Osteoblast (primary cell): ENCODE measurements around the gene WDR37. TPM values are rescaled to one million over a fixed set of nuclear protein-coding genes. Genes with fewer than 3 reads are reported as not detected.
A peak's percentile ranks its signal among the peaks of the same experiment; 100 is the strongest.

Source experiments
- DNase-seq: peaks from one replicate; pipeline ENCODE4 v3.0.0; 2011; ENCODE audit warnings: low spot score, mixed read lengths; ENCODE audit not compliant: insufficient read length; ENCODE audit errors: missing footprints
- H2AFZ ChIP-seq: 2 replicates; pipeline ENCODE4 v1.6.0; 2011; ENCODE audit warnings: mild to moderate bottlenecking, low read length
- H3K27ac ChIP-seq: 2 replicates; pipeline ENCODE4 v1.5.1; 2011; ENCODE audit warnings: mild to moderate bottlenecking, low read depth, low read length, moderate library complexity
- H3K27me3 ChIP-seq: 2 replicates; pipeline ENCODE4 v1.6.0; 2012; ENCODE audit warnings: mild to moderate bottlenecking, control low read depth, inconsistent platforms, low read length, moderate library complexity; ENCODE audit not compliant: insufficient read depth
- H3K36me3 ChIP-seq: 2 replicates; pipeline ENCODE4 v1.5.1; 2011; ENCODE audit warnings: mild to moderate bottlenecking, low read length, control low read depth, moderate library complexity; ENCODE audit not compliant: insufficient read depth
- H3K4me1 ChIP-seq: 2 replicates; pipeline ENCODE4 v1.5.1; 2011; ENCODE audit warnings: mild to moderate bottlenecking, low read length, control low read depth, moderate library complexity; ENCODE audit not compliant: insufficient read depth
- H3K4me2 ChIP-seq: 2 replicates; pipeline ENCODE4 v1.6.0; 2011; ENCODE audit warnings: mild to moderate bottlenecking, low read length; ENCODE audit not compliant: insufficient read depth
- H3K4me3 ChIP-seq: fragments of 200-600 bp; sonication (generic); 3 replicates; pipeline ENCODE4 v1.5.1; 2012; ENCODE audit warnings: mild to moderate bottlenecking, low read length, inconsistent platforms; ENCODE audit not compliant: insufficient read depth
- H3K79me2 ChIP-seq: 2 replicates; pipeline ENCODE4 v1.6.0; 2012; ENCODE audit warnings: mild to moderate bottlenecking, low read length, control low read depth, inconsistent platforms; ENCODE audit not compliant: insufficient read depth
- H3K9me3 ChIP-seq: 2 replicates; pipeline ENCODE4 v1.5.1; 2011; ENCODE audit warnings: low read depth, low read length, control low read depth
- H4K20me1 ChIP-seq: 2 replicates; pipeline ENCODE4 v1.6.0; 2012; ENCODE audit warnings: mild to moderate bottlenecking, low read length, control low read depth; ENCODE audit not compliant: insufficient read depth
- CTCF ChIP-seq: IDR thresholded peaks from 2 replicates; pipeline ENCODE4 v1.5.1; 2011; ENCODE audit warnings: mild to moderate bottlenecking, low read depth, low read length, moderate library complexity; ENCODE audit errors: extremely low read depth
- total RNA-seq: library from RNA; depleted of rRNA; stranded (reverse); fragments of >200 nt; gene quantifications from 2 replicates; pipeline ENCODE4 v1.2.3, GENCODE V29; 2012

Gene WDR37
- total RNA-seq, 1 donor = 18.8 TPM

GRCh38 chr10:1153805-1154351, 97.7 kb downstream of the WDR37 start:
- H3K9me3 ChIP-seq = no peaks in the 10 kb centered on the region
- H2AFZ ChIP-seq = no peak overlapping the region
- H3K4me3 ChIP-seq = no peak overlapping the region
- H3K4me2 ChIP-seq = no peak overlapping the region
- no peak for DNase-seq
- no peak for TF ChIP-seq CTCF
- H3K27ac ChIP-seq = no peak overlapping the region
- H3K27me3 ChIP-seq = no peaks in the 10 kb centered on the region
- no peaks in the 10 kb centered on the region for H4K20me1 ChIP-seq
- no peaks in the 10 kb centered on the region for H3K36me3 ChIP-seq
- H3K4me1 ChIP-seq = no peaks in the 10 kb centered on the region
- no peaks in the 10 kb centered on the region for H3K79me2 ChIP-seq

GRCh38 chr10:1154531-1155295, 98.5 kb downstream of the WDR37 start:
- Histone ChIP-seq H3K79me2 (no peaks in the 10 kb centered on the region), H3K4me3 (no peak overlapping the region), H3K9me3 (no peaks in the 10 kb centered on the region), H4K20me1 (no peaks in the 10 kb centered on the region), H3K27me3 (no peaks in the 10 kb centered on the region), H3K36me3 (no peaks in the 10 kb centered on the region), H3K27ac (no peak overlapping the region), H2AFZ (no peak overlapping the region), H3K4me1 (no peaks in the 10 kb centered on the region), H3K4me2 (no peak overlapping the region)
- no peak for TF ChIP-seq CTCF
- DNase-seq = no peak

GRCh38 chr10:1155791-1156615, 99.8 kb downstream of the WDR37 start:
- no peaks in the 10 kb centered on the region for H4K20me1 ChIP-seq
- H3K4me1 ChIP-seq = no peaks in the 10 kb centered on the region
- no peaks in the 10 kb centered on the region for H3K36me3 ChIP-seq
- H3K27me3 ChIP-seq = no peaks in the 10 kb centered on the region
- TF ChIP-seq CTCF = no peak
- H3K4me2 ChIP-seq = no peak overlapping the region
- H3K9me3 ChIP-seq = no peaks in the 10 kb centered on the region
- no peaks in the 10 kb centered on the region for H3K79me2 ChIP-seq
- H3K27ac ChIP-seq = no peak overlapping the region
- H3K4me3 ChIP-seq = no peak overlapping the region
- peak; percentile 71 for DNase-seq
- no peak overlapping the region for H2AFZ ChIP-seq

- Histone ChIP-seq H3K27ac (no peak overlapping the region), H3K79me2 (no peaks in the 10 kb centered on the region), H3K4me1 (no peaks in the 10 kb centered on the region), H3K4me3 (no peak overlapping the region), H2AFZ (no peak overlapping the region), H3K27me3 (no peaks in the 10 kb centered on the region), H3K4me2 (no peak overlapping the region), H4K20me1 (no peaks in the 10 kb centered on the region), H3K36me3 (no peaks in the 10 kb centered on the region), H3K9me3 (no peaks in the 10 kb centered on the region)
- peak; percentile 67 for DNase-seq
- TF ChIP-seq CTCF = no peak
Measured at GRCh38 chr10:1156616-1156886, 100.4 kb downstream of the WDR37 start.
